HCT116 (cell line): Measurements from ENCODE around the gene RPS25. TPM values are rescaled to one million over a fixed set of nuclear protein-coding genes. Genes with fewer than 3 reads are reported as not detected.
"Not testable (repeated sequence)": the region's sequence is repeated elsewhere in the genome, so short reads cannot be mapped to it uniquely, and the experiment has no call there.

Source experiments
- ATAC-seq: fragments of 200-7000 bp; cut with Tn5 transposase; 2 replicates; pipeline ENCODE4 v1.9.1; 2020; ENCODE audit warnings: mild to moderate bottlenecking, moderate library complexity
- BruUV-seq: library from RNA; stranded (reverse); fragments of 400-500 nt; replicated peaks from 2 replicates; lab custom pipeline; 2021; lab: Mats Ljungman, UMichigan
- CTCF ChIA-PET: fragments of 300-600 bp; sonication (Branson Sonifier 250); formaldehyde crosslinking; loops from one replicate; lab custom pipeline; 2021; ENCODE audit warnings: antibody characterized with exemption; lab: Charles Lee
- POLR2A ChIA-PET: fragments of 300-600, 350-600 bp; sonication (Branson Sonifier 250); formaldehyde crosslinking; loops from one replicate; lab custom pipeline; 2021; ENCODE audit warnings: antibody characterized with exemption; lab: Charles Lee
- RAD21 ChIA-PET, 2 experiments: fragments of 300-600 bp; sonication (Branson Sonifier 250); formaldehyde crosslinking; loops; one replicate each; lab custom pipeline; 2023; ENCODE audit warnings: low total read pairs in 2 of 2; ENCODE audit not compliant: uncharacterized antibody in 2 of 2, unreplicated experiment in 2 of 2, low non-redundant PET in 1 of 2; lab: Charles Lee
- DNase-seq: peaks from one replicate; pipeline ENCODE4 v3.0.0-alpha.2; 2010; ENCODE audit warnings: low read depth, low spot score
- H2AFZ ChIP-seq: fragments of 200-600 bp; shearing (Covaris generic), sonication (generic); 2 replicates; pipeline ENCODE4 v1.6.1; 2017; ENCODE audit warnings: low read depth, mixed run types, mixed read lengths, antibody characterized with exemption, low read length; ENCODE audit not compliant: poor library complexity, severe bottlenecking
- H3K27ac ChIP-seq: 2 replicates; pipeline ENCODE4 v1.5.1; 2012; ENCODE audit warnings: low read depth, low read length
- H3K27me3 ChIP-seq: fragments of 200-600 bp; sonication (generic); 2 replicates; pipeline ENCODE4 v1.6.1; 2016; ENCODE audit warnings: mixed run types, low read length, mixed read lengths; ENCODE audit not compliant: insufficient read depth
- H3K36me3 ChIP-seq, 2 experiments: fragments of 200-500 bp in 1 of 2; fragments of 200-600 bp in 1 of 2; sonication (Bioruptor generic) in 1 of 2; sonication (generic) in 1 of 2; 2 replicates each; pipeline versions ENCODE4 v1.5.1 to v1.6.1; 2014 to 2016; ENCODE audit warnings: low read length in 2 of 2, inconsistent platforms in 1 of 2, mixed read lengths in 1 of 2, mixed run types in 1 of 2; ENCODE audit not compliant: insufficient read depth in 2 of 2, control insufficient read depth in 1 of 2
- H3K4me1 ChIP-seq, 2 experiments: fragments of 200-600 bp in 1 of 2; sonication (generic) in 1 of 2; 2 replicates each; pipeline versions ENCODE4 v1.5.1 to v1.6.1; 2012 to 2017; ENCODE audit warnings: low read length in 2 of 2, inconsistent platforms in 1 of 2, mild to moderate bottlenecking in 1 of 2, mixed read lengths in 1 of 2, mixed run types in 1 of 2, moderate library complexity in 1 of 2; ENCODE audit not compliant: insufficient read depth in 2 of 2, control insufficient read depth in 1 of 2
- H3K4me2 ChIP-seq: fragments of 200-600 bp; sonication (generic); 2 replicates; pipeline ENCODE4 v1.6.1; 2017; ENCODE audit warnings: mixed run types, low read length, mixed read lengths
- H3K4me3 ChIP-seq, 2 experiments: fragments of 200-600 bp in 1 of 2; sonication (generic) in 1 of 2; replicated peaks in 1 of 2; 2 replicates each; pipeline ENCODE4 v1.5.1; 2011 to 2016; ENCODE audit warnings: low read length in 2 of 2, control low read depth in 1 of 2, low read depth in 1 of 2, mild to moderate bottlenecking in 1 of 2, mixed read lengths in 1 of 2, mixed run types in 1 of 2
- H3K79me2 ChIP-seq: fragments of 200-600 bp; sonication (generic); 2 replicates; pipeline ENCODE4 v1.6.1; 2017; ENCODE audit warnings: mild to moderate bottlenecking, mixed run types, low read length, moderate library complexity, mixed read lengths; ENCODE audit not compliant: insufficient read depth
- H3K9ac ChIP-seq: fragments of 200-600 bp; sonication (generic); 2 replicates; pipeline ENCODE4 v1.6.1; 2016; ENCODE audit warnings: low read length, mixed read lengths
- H3K9me2 ChIP-seq: fragments of 200-600 bp; sonication (generic), shearing (Covaris generic); 2 replicates; pipeline ENCODE4 v1.6.1; 2017; ENCODE audit warnings: mixed run types, mild to moderate bottlenecking, moderate library complexity; ENCODE audit not compliant: insufficient read depth
- H3K9me3 ChIP-seq, 2 experiments: fragments of 200-500 bp in 1 of 2; fragments of 200-600 bp in 1 of 2; sonication (Bioruptor generic) in 1 of 2; sonication (generic) in 1 of 2; 2 replicates each; pipeline ENCODE4 v1.6.1; 2014 to 2017; ENCODE audit warnings: low read length in 2 of 2, mixed read lengths in 2 of 2, inconsistent platforms in 1 of 2, low read depth in 1 of 2, mild to moderate bottlenecking in 1 of 2, mixed run types in 1 of 2, moderate library complexity in 1 of 2; ENCODE audit not compliant: control insufficient read depth in 1 of 2, insufficient read depth in 1 of 2
- H4K20me1 ChIP-seq: fragments of 200-600 bp; sonication (generic), shearing (Covaris generic); 2 replicates; pipeline ENCODE4 v1.6.1; 2017; ENCODE audit warnings: mixed run types, mild to moderate bottlenecking, moderate library complexity; ENCODE audit not compliant: insufficient read depth
- POLR2A ChIP-seq: IDR thresholded peaks from 2 replicates; pipeline ENCODE4 v1.7.0; 2011; ENCODE audit warnings: borderline replicate concordance; ENCODE audit not compliant: insufficient read depth, insufficient read length; ENCODE audit errors: extremely low read depth
- intact Hi-C: fragments of 100-400 bp; cut with micrococcal nuclease; formaldehyde crosslinking; loops from 2 replicates; pipeline ENCODE4 v1.10.0; 2022
- total RNA-seq: library from RNA; stranded (reverse); gene quantifications from one replicate; pipeline ENCODE4 v1.2.1, GENCODE V29; 2021; ENCODE audit not compliant: unreplicated experiment
- TF ChIP-seq, protein P1 (sequence below): IDR thresholded peaks from 2 replicates; pipeline ENCODE4 v1.6.1; 2012

The RPS25 gene
- total RNA-seq, 1 experiment from 2014 or later, result 1,404 TPM

DNA sequence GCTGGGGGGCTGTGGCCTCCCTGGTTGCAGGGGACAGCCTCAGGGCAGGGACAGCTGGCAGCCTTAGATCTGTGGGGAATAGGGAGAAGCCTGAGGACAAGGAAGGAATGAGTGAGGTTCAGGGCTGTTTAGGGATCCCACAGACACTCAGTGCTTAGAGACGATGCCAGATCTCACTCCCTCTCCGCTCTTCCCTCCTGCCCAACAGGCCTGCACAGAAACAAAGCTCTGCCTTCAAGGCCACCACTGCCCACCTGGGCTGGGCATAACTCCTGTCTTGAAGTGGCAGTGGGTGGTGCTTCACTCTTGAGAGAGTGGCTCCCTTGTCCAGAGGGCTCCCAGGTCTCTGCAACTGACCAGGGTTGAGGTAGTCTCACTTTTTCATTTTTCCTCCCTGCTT, 33.3 kb downstream of the RPS25 start:
- ChIA-PET RAD21 (no interaction called here), POLR2A (interaction anchor here (1.0 kb wide), 1 partner anchor 11 kb away, joined by 3 read pairs; no protein-coding TSS in a partner anchor), CTCF (no interaction called here)
- ATAC-seq (no peak), DNase-seq (no peak)
- H3K9me3 ChIP-seq, result no peaks in the 10 kb centered on the region
- H2AFZ ChIP-seq, result no peak overlapping the region
- no peak overlapping the region for H3K9ac ChIP-seq
- H3K36me3 ChIP-seq, result no peaks in the 10 kb centered on the region
- no peak overlapping the region for H3K27ac ChIP-seq
- H3K4me2 ChIP-seq, result no peak overlapping the region
- intact Hi-C loops, result no loop called here
- no peak overlapping the region for H3K4me3 ChIP-seq
- no peak for TF ChIP-seq POLR2A
- TF ChIP-seq, protein P1, sequence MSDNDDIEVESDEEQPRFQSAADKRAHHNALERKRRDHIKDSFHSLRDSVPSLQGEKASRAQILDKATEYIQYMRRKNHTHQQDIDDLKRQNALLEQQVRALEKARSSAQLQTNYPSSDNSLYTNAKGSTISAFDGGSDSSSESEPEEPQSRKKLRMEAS, result no peak
- no peaks in the 10 kb centered on the region for H3K9me2 ChIP-seq
- no peaks in the 10 kb centered on the region for H3K79me2 ChIP-seq
- H3K27me3 ChIP-seq, result no peaks in the 10 kb centered on the region
- no TSS peak for BruUV-seq
- H3K4me1 ChIP-seq, result peaks cover 11 to 23% of the 10 kb centered on the region in 2 experiments
- H4K20me1 ChIP-seq, result no peaks in the 10 kb centered on the region

DNA sequence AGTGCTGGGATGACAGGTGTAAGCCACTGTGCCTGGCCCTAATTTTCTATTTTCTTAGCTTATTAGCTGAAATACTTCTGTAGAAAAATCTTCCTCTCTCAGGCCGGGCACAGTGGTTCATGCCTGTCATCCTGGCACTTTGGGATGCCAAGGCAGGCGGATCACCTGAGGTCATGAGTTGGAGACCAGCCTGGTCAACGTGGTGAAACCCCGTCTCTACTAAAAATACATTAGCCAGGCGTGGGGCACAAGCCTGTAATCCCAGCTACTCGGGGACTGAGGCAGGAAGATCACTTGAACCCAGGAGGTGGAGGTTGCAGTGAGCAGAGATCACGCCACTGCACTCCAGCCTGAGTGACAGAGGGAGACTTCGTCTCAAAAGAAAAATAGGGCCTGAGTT, 33.8 kb downstream of the RPS25 start:
- H3K4me1 ChIP-seq, result peaks cover 11 to 18% of the 10 kb centered on the region in 2 experiments
- DNase-seq, H3K9me2 ChIP-seq, ATAC-seq, H3K4me3 ChIP-seq, H3K9me3 ChIP-seq, H3K79me2 ChIP-seq, H3K27me3 ChIP-seq, H2AFZ ChIP-seq, intact Hi-C loops, H4K20me1 ChIP-seq, BruUV-seq, H3K4me2 ChIP-seq, H3K27ac ChIP-seq, H3K9ac ChIP-seq, RAD21 ChIA-PET, H3K36me3 ChIP-seq: not testable (repeated sequence)
- CTCF ChIA-PET, result interaction anchor here (0.8 kb wide), 1 partner anchor 28 kb away, joined by 3 read pairs; no protein-coding TSS in a partner anchor
- POLR2A ChIA-PET, result interaction anchor here (1.0 kb wide), 1 partner anchor 12 kb away, joined by 3 read pairs; no protein-coding TSS in a partner anchor
